ENCODE results near the gene CSAD. TPM values are rescaled to one million over a fixed set of nuclear protein-coding genes. Genes with fewer than 3 reads are reported as not detected.

The CSAD gene
- total and polyA plus RNA-seq, 2 experiments from 2014 or later, result 8.6 to 14.2 TPM

DNA sequence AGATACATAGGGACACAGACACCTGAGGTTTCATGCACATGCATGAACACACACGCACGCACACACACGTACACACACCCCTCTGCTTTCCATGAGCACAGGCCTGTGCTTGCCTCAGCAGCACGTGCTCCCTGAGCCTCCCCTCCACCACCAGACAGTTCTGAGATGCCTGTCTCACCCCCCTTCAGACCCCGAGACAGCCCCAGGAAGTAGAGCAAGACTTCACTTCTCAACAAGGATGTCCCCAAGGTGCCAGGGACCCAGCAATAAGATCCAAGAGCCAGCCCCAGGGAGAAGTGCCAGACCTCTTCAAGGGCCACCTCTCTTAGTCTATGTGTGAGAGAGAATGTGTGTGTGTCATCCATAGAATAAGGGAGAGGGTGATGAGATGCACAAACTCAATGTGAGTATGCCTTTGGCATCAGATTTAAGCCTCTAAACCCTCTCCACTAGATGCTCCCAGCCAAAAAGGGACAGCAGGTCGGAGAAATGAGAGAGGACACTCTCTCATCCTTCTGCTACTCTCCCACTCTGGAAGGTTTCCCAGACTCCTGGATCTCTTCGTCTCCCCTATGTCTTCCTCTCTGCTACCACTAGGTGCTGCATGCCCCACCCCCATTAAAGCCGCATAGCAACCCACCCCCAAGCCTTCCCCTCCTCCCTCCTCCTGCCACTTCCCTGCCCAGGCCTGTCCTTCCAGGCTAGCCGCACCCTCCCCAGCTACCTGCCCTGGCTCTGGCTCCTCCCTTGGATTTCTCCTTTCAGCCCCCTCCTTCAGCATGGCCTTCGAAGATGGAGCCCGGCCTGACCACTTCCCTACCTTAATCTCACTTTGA is 43.6 kb upstream of the CSAD start:
- Histone ChIP-seq H3F3A (ENCODE audit: insufficient read depth) (peaks cover 45% of the 10 kb centered on the region), H3K27ac (peak overlapping the region; percentile 99), H3K9ac (peak overlapping the region; percentile 88), H4K20me1 (ENCODE audit: insufficient read depth) (no peaks in the 10 kb centered on the region), H2AFZ (no peak overlapping the region), H3K36me3 (ENCODE audit: low read depth) (no peaks in the 10 kb centered on the region), H3K4me1 (ENCODE audit: insufficient read depth) (peaks cover 43% of the 10 kb centered on the region), H3K27me3 (replicated peaks; ENCODE audit: insufficient read depth) (no peaks in the 10 kb centered on the region), H3K9me2 (ENCODE audit: insufficient read depth) (no peaks in the 10 kb centered on the region), H3K4me2 (ENCODE audit: unreplicated experiment) (peak overlapping the region; percentile 84), H3K9me3 (ENCODE audit: low read depth) (no peaks in the 10 kb centered on the region), H3K79me2 (ENCODE audit: insufficient read depth) (peaks cover 6% of the 10 kb centered on the region; the same call in 1 of the 2 replicates), H3K4me3 (no peak overlapping the region)
- peak; percentile 59 for DNase-seq
- 34 to 37% methylated on average over 9 to 11 of the region's 11 CpGs for WGBS, 2 experiments (ENCODE audit: low coverage in 1 of 2, low lambda C conversion rate in 2 of 2, missing lambda C conversion rate in 2 of 2)
- in situ Hi-C loops (cut with MboI), result no loop called here
- no peak for TF ChIP-seq EZH2phosphoT487 (IDR thresholded peaks at IDR 0.05; ENCODE audit: insufficient read depth, low read depth)
- no peak for TF ChIP-seq EZH2 (IDR thresholded peaks at IDR 0.05; ENCODE audit: insufficient read depth, poor library complexity, severe bottlenecking)

DNA sequence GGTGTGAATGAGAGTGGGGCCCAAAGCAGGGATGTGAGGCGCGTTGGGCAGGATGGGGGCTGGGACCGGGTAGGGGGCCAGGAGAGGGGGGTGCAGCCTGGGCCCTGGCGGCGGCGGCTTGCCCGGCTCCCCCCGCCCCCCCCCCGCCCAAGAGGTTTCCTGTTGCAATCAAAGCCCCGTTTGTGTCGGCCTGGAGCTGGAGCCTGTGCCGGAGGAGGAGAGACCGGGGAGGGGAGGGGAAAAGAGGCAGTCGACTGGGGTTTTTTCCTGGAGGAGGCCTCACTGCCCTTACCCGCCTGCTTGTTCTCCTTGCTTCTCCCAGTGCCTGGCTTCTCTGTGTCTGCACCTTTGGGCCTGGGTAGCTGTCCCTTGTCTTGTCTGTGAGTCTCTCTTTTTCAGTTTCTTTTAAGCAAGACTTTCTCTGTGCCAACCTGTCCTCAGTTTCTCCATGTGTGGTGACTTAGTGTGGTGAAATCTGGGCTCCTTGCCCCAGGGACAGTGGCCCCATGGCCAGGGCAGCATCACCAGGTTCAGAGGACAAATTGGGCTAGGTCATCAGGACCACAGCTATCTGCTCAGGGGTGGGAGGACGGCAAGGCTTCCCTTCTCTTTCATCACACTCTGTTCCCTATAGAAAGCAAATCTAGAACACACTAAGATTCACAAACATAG is 42.8 kb upstream of the CSAD start:
- peak overlapping the region; percentile 99 for H3K27ac ChIP-seq
- no peaks in the 10 kb centered on the region for H3K9me2 ChIP-seq (ENCODE audit: insufficient read depth)

GRCh38 chr12:53222806-53223261 is 42.1 kb upstream of the CSAD start:
- peak; percentile 48 for DNase-seq
- 11 to 21% methylated on average over 4 of the region's 4 CpGs for WGBS, 2 experiments (ENCODE audit: low coverage in 1 of 2, low lambda C conversion rate in 2 of 2, missing lambda C conversion rate in 2 of 2)
- peak overlapping the region; percentile 88 for H3K9ac ChIP-seq
- peaks cover 47% of the 10 kb centered on the region for H3K4me1 ChIP-seq (ENCODE audit: insufficient read depth)
- H3F3A ChIP-seq (ENCODE audit: insufficient read depth), result peaks cover 53% of the 10 kb centered on the region
- H3K79me2 ChIP-seq (ENCODE audit: insufficient read depth), result peaks cover 17% of the 10 kb centered on the region
- in situ Hi-C loops (cut with MboI), result no loop called here
- no peaks in the 10 kb centered on the region for H4K20me1 ChIP-seq (ENCODE audit: insufficient read depth)
- H3K27ac ChIP-seq, result peak overlapping the region; percentile 99
- no peaks in the 10 kb centered on the region for H3K27me3 ChIP-seq (replicated peaks; ENCODE audit: insufficient read depth)
- peak overlapping the region; percentile 84 for H3K4me2 ChIP-seq (ENCODE audit: unreplicated experiment)
- no peaks in the 10 kb centered on the region for H3K9me3 ChIP-seq (ENCODE audit: low read depth)
- H2AFZ ChIP-seq, result no peak overlapping the region
- H3K9me2 ChIP-seq (ENCODE audit: insufficient read depth), result no peaks in the 10 kb centered on the region
- TF ChIP-seq EZH2 (IDR thresholded peaks at IDR 0.05; ENCODE audit: insufficient read depth, poor library complexity, severe bottlenecking) (no peak), EZH2phosphoT487 (IDR thresholded peaks at IDR 0.05; ENCODE audit: insufficient read depth, low read depth) (no peak)
- no peaks in the 10 kb centered on the region for H3K36me3 ChIP-seq (ENCODE audit: low read depth)
- H3K4me3 ChIP-seq, result no peak overlapping the region; the same call in 1 of the 2 replicates

More for the DNA sequence above, 42.8 kb upstream of the CSAD start:
- Histone ChIP-seq H3K4me1 (ENCODE audit: insufficient read depth) (peaks cover 43% of the 10 kb centered on the region), H3K27me3 (replicated peaks; ENCODE audit: insufficient read depth) (no peaks in the 10 kb centered on the region), H3F3A (ENCODE audit: insufficient read depth) (peaks cover 50% of the 10 kb centered on the region), H2AFZ (no peak overlapping the region), H3K79me2 (ENCODE audit: insufficient read depth) (peaks cover 10% of the 10 kb centered on the region), H3K9ac (peak overlapping the region; percentile 88), H3K36me3 (ENCODE audit: low read depth) (no peaks in the 10 kb centered on the region), H4K20me1 (ENCODE audit: insufficient read depth) (no peaks in the 10 kb centered on the region), H3K9me3 (ENCODE audit: low read depth) (no peaks in the 10 kb centered on the region), H3K4me3 (no peak overlapping the region; the same call in 1 of the 2 replicates), H3K4me2 (ENCODE audit: unreplicated experiment) (peak overlapping the region; percentile 84)
- DNase-seq, result peak; percentile 72
- 9 to 25% methylated on average over 3 to 16 of the region's 16 CpGs for WGBS, 2 experiments (ENCODE audit: low coverage in 1 of 2, low lambda C conversion rate in 2 of 2, missing lambda C conversion rate in 2 of 2)
- in situ Hi-C loops (cut with MboI), result no loop called here
- no peak for TF ChIP-seq EZH2phosphoT487 (IDR thresholded peaks at IDR 0.05; ENCODE audit: insufficient read depth, low read depth)
- TF ChIP-seq EZH2 (IDR thresholded peaks at IDR 0.05; ENCODE audit: insufficient read depth, poor library complexity, severe bottlenecking), result no peak

- peak; percentile 48 for DNase-seq
- no peaks in the 10 kb centered on the region for H3K36me3 ChIP-seq (ENCODE audit: low read depth)
- peaks cover 53% of the 10 kb centered on the region for H3F3A ChIP-seq (ENCODE audit: insufficient read depth)
- peaks cover 23% of the 10 kb centered on the region for H3K79me2 ChIP-seq (ENCODE audit: insufficient read depth)
- H3K9me3 ChIP-seq (ENCODE audit: low read depth), result no peaks in the 10 kb centered on the region
- TF ChIP-seq EZH2phosphoT487 (IDR thresholded peaks at IDR 0.05; ENCODE audit: insufficient read depth, low read depth) (no peak), EZH2 (IDR thresholded peaks at IDR 0.05; ENCODE audit: insufficient read depth, poor library complexity, severe bottlenecking) (no peak)
- 4 to 5% methylated on average over 4 to 5 of the region's 5 CpGs for WGBS, 2 experiments (ENCODE audit: low coverage in 1 of 2, low lambda C conversion rate in 2 of 2, missing lambda C conversion rate in 2 of 2)
- peak overlapping the region; percentile 84 for H3K4me2 ChIP-seq (ENCODE audit: unreplicated experiment)
- 0 out of 2 replicates have a peak overlapping the region, but pooled peaks have one; percentile 7 for H2AFZ ChIP-seq
- peaks cover 53% of the 10 kb centered on the region for H3K4me1 ChIP-seq (ENCODE audit: insufficient read depth)
- in situ Hi-C loops (cut with MboI), result no loop called here
- peak overlapping the region; percentile 88 for H3K9ac ChIP-seq
- H4K20me1 ChIP-seq (ENCODE audit: insufficient read depth), result no peaks in the 10 kb centered on the region
- H3K9me2 ChIP-seq (ENCODE audit: insufficient read depth), result no peaks in the 10 kb centered on the region
- peak overlapping the region; percentile 68 for H3K4me3 ChIP-seq
- peak overlapping the region; percentile 99 for H3K27ac ChIP-seq
- no peaks in the 10 kb centered on the region for H3K27me3 ChIP-seq (replicated peaks; ENCODE audit: insufficient read depth)
These were observed 41.5 kb upstream of the CSAD start for GRCh38 chr12:53222170-53222721.
